Activated T-cell treated with anti-CD3 and anti-CD28 coated beads for 24 hours (primary cell): ENCODE data around the gene SCYGR2.
"Not testable (repeated sequence)": the region's sequence is repeated elsewhere in the genome, so short reads cannot be mapped to it uniquely, and the experiment has no call there.

Experiments used
- DNase-seq: peaks from one replicate; pipeline ENCODE4 v3.0.0-alpha.2; 2020; ENCODE audit warnings: low read depth

SCYGR2 gene, protein sequence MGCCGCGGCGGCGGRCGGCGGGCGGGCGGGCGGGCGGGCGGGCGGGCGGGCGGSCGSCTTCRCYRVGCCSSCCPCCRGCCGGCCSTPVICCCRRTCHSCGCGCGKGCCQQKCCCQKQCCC

GRCh38 chr2:227598835-227599503, at the start of gene SCYGR2:
Gene SCYGR2 (plus strand): TSS chr2:227598893. CDS start chr2:227598893, 0 bp downstream.
- DNase-seq = not testable (repeated sequence)

- DNase-seq = no peak
Measured at GRCh38 chr2:227551836-227552235, 46.9 kb upstream of the SCYGR2 start.

- DNase-seq = no peak
Measured at GRCh38 chr2:227562581-227562980, 36.1 kb upstream of the SCYGR2 start.

DNA sequence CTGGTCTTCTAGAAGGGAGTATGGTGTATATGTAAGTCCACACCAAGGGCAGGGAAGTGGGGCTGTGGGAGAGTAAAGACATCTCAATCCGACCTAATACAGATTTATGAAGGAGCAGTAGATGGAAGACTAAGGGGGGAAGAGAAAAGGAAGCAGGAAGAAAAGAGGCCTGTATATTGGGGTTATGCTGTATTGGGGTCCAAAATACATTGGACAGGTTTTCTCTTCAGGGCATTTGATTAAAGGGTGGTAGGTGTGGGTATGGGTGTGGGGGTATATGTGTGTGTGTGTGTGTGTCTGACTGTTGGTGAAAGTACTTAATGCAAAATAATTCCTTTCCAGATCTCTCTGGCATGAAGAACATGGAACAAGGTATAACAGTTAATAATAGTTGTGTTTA, 33.6 kb upstream of the SCYGR2 start:
- no peak for DNase-seq

DNA sequence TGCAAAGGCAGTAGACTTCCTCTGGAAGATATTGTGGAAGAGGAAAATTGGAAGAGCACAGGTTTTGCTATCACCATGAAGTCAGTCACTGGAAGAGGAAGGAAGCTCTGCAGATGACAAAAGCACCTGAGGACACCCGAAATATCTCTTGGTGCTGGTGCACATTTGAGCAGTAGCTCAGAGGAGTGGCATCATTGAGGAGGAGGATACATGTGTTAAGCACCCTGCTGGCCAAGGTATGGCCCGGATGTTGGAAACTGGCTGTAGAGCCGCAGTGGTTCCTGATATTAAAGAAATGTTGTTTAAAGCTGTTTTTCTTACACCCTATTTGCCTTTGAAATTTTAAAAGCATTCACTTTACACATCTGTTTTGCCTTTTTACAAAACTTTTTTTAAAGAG, 32.7 kb upstream of the SCYGR2 start:
- DNase-seq = no peak

- DNase-seq = no peak
Measured at GRCh38 chr2:227568852-227569169, 29.9 kb upstream of the SCYGR2 start.

GRCh38 chr2:227570615-227571014, 28.1 kb upstream of the SCYGR2 start:
- no peak for DNase-seq

GRCh38 chr2:227576110-227576509, 22.6 kb upstream of the SCYGR2 start:
- DNase-seq = no peak

- DNase-seq = no peak
Measured at GRCh38 chr2:227576812-227577211, 21.9 kb upstream of the SCYGR2 start.

DNA sequence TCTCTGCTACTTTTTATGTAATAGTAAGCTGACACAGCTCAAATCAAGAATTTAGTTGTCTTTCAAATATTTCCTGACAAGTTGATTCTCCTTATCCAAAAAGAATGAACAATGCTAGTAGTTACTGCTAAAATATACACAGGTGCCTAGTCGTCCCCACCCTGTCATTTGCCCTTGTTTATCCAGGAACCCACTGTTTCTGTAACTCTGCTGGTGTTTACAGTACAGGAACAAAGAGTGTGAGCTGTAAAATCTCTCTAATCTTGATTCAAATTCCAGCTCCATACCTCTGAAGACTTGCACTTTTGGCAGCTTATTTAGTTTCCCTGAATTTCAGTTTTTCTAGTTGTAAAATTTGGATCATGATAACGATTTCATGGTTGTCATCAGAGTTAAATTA, 21.1 kb upstream of the SCYGR2 start:
- no peak for DNase-seq

- no peak for DNase-seq
Measured at GRCh38 chr2:227578642-227579041, 20.1 kb upstream of the SCYGR2 start.

- no peak for DNase-seq
Measured at GRCh38 chr2:227579791-227580190, 18.9 kb upstream of the SCYGR2 start.

- DNase-seq = no peak
Measured at GRCh38 chr2:227582369-227582768, 16.3 kb upstream of the SCYGR2 start.

- no peak for DNase-seq
Measured at GRCh38 chr2:227592694-227593387, 5.9 kb upstream of the SCYGR2 start.

DNA sequence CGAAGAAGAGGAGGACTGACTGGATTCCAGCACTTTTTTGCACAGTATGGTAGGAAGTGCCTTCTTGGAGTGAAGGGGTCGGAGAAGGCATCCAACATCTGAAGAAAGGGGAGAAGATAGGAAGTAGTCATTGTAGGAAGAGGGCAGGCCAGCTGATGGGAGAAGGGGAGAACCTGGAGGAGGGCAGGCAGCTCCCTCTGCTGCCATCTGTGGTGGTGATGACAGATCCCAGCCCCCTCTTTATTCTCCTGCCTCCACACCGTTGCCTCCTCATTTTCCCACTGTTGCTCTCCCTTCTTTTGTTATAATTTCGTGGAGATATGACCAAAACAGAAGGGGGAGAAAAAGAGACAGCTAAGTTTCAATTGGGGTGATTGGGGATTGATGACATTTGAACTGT, 2.9 kb upstream of the SCYGR2 start:
- no peak for DNase-seq

GRCh38 chr2:227597036-227597435, 1.7 kb upstream of the SCYGR2 start:
- DNase-seq = no peak

DNA sequence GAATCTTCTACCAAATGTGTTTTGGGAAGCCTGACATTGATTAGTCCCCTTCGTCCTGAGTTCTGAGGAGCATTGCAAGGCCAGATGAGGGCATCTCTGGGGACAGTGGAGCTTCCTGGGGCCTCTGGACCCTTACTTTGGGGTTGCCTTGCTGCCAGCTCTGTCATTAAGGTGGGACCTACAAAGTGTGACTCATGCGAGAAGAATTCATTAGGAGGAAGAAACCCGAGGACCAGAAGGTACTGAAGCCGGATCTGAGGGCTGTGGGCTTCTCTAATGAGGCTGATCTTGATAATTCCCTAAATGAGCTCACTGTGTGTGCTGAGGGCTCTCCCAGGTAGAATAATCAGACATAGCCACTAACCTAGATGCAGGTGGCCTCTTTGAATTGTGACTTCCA, 695 bp upstream of the SCYGR2 start:
- no peak for DNase-seq

DNA sequence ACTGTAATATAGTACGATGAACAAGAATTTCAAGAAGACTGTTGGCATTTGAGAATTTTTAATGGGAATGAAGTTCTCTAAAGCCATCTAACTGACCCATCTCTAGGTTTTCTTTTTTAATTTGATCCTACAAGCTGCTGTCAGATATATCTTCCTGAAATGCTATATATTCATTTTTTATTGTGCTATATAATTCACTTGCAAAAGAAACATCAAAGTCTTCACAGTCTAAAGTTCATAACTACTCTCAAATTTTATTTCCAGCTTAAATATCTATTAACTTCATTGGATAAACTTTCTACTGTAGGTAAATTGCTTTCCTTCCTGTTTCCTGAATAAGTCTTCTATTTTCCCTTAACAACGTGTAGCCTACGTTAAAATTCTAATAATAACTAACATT, 3.7 kb downstream of the SCYGR2 start:
- no peak for DNase-seq

DNA sequence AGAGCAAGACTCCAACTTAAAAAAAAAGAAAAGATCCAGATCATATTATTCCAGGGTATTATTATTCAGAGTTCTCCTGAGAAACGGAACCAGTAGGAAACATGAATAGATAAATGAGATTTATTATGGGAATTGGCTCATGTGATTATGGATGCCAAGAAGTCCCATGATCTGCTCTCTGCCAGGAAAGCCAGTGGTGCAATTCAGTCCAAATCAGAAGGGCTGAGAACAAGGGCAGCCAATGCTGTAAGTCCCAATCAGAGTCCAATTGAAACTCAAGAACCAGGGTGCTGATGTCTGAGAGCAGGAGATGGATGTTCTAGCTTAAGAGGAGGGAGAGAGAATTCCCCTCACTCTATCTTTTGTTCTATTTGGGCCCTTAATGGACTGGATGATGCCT, 7.8 kb downstream of the SCYGR2 start:
- no peak for DNase-seq

DNA sequence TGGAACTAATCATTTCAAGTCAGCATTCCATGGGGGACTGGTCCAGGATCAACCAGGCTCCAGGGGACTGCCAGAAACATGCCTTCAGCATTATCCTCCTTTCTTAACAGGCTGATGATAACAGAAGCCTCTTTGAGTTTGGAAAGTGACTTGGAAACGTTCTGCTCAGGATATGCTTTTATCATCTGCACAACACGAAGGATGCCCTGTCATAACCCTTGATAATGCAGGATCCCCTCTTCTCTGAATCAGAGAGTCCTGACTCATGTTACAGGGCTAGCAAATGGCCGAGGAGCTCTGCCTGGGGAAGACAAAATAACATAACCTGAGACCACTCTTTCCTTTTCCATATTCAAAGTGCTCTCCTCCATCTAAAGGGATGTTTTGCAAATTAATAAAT, 9.2 kb downstream of the SCYGR2 start:
- no peak for DNase-seq

GRCh38 chr2:227608561-227609338, 10.1 kb downstream of the SCYGR2 start:
- no peak for DNase-seq

DNA sequence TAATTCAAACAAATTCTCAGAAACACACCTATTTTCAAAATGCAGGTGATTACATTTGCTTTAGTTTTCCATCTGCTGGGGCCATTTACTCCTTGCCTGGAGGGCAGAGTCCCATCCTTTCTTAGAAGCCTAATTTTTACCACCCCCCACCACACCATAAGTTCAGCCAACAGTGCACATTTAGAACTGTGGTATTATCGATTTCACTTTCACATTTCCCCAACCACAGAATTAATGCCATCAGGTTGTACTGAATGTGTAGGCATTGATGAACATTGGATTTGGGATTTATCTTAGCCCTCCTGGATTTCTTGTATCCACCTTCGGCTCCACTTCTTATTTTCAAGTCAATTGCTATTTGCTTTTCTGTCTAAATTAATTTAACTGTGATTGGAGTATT, 11.4 kb downstream of the SCYGR2 start:
- DNase-seq = no peak
